Parathyroid adenoma (tissue), 2 donors: Measurements from ENCODE around the gene RNF212B.
"Not testable (repeated sequence)": the region's sequence is repeated elsewhere in the genome, so short reads cannot be mapped to it uniquely, and the experiment has no call there.

Source experiments
- H2AFZ ChIP-seq: fragments of 300-600 bp; sonication (generic); one replicate; pipeline ENCODE4 v1.7.0; 2017; ENCODE audit warnings: antibody characterized with exemption, mild to moderate bottlenecking
- H3K27ac ChIP-seq: fragments of 300-600 bp; sonication (generic); one replicate; pipeline ENCODE4 v1.7.0; 2017
- H3K27me3 ChIP-seq: fragments of 300-600 bp; sonication (generic); one replicate; pipeline ENCODE4 v1.7.0; 2017; ENCODE audit warnings: low read length; ENCODE audit not compliant: control insufficient read depth, insufficient read depth
- H3K36me3 ChIP-seq: fragments of 300-600 bp; sonication (generic); one replicate; pipeline ENCODE4 v1.7.0; 2017; ENCODE audit warnings: low read length; ENCODE audit not compliant: control insufficient read depth, insufficient read depth
- H3K4me1 ChIP-seq: fragments of 300-600 bp; sonication (generic); one replicate; pipeline ENCODE4 v1.7.0; 2017; ENCODE audit warnings: control low read depth
- H3K4me2 ChIP-seq: fragments of 300-600 bp; sonication (generic); one replicate; pipeline ENCODE4 v1.7.0; 2017; ENCODE audit warnings: low read length
- H3K4me3 ChIP-seq: fragments of 300-600 bp; sonication (generic); one replicate; pipeline ENCODE4 v1.7.0; 2017; ENCODE audit warnings: low read depth, low read length
- H3K79me2 ChIP-seq: fragments of 300-600 bp; sonication (generic); one replicate; pipeline ENCODE4 v1.7.0; 2017; ENCODE audit warnings: control low read depth
- H3K9ac ChIP-seq: fragments of 300-600 bp; sonication (generic); one replicate; pipeline ENCODE4 v1.7.0; 2017; ENCODE audit warnings: mild to moderate bottlenecking
- H3K9me3 ChIP-seq: fragments of 300-600 bp; sonication (generic); one replicate; pipeline ENCODE4 v1.7.0; 2017; ENCODE audit warnings: low read length; ENCODE audit not compliant: control insufficient read depth
- TF ChIP-seq, protein P1 (sequence below): fragments of 300-600 bp; sonication (generic); IDR thresholded peaks from one replicate; pipeline ENCODE4 v1.7.0; 2017; ENCODE audit warnings: antibody characterized with exemption, mild to moderate bottlenecking
- donor health status: primary hyperparathyroidism.

RNF212B gene

DNA sequence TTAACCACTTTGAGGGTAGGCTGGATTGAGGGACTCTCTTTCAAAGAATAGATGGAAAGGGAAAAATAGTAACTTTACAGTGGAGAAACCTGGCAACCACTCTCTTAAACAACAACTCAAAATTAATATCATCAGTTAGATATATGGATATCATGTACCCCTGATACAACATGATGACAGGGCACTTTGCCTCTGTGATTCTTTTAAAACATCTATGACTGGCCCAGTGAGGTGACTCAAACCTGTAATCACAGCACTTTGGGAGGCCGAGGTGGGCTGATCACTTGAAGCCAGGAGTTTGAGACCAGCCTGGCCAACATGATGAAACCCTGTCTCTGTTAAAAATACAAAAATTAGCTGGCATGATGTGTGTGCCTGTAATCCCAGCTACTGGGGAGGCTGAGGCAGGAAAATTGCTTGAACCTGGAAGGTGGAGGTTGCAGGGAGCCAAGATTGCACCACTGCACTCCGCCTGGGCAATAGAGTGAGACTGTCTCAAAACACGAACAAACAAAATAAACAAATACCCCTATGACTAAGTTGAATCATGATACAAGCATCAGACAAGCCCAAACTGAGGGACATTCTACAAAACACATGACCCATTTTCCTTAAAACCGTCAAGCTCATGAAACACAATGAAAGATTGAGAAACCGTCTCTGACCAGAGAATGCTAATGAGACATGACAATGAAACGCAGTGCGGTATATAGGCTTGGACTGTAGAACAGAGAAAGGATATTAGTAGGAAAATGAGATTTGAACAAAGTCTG lies 27.9 kb upstream of the RNF212B start:
- TF ChIP-seq, protein P1, sequence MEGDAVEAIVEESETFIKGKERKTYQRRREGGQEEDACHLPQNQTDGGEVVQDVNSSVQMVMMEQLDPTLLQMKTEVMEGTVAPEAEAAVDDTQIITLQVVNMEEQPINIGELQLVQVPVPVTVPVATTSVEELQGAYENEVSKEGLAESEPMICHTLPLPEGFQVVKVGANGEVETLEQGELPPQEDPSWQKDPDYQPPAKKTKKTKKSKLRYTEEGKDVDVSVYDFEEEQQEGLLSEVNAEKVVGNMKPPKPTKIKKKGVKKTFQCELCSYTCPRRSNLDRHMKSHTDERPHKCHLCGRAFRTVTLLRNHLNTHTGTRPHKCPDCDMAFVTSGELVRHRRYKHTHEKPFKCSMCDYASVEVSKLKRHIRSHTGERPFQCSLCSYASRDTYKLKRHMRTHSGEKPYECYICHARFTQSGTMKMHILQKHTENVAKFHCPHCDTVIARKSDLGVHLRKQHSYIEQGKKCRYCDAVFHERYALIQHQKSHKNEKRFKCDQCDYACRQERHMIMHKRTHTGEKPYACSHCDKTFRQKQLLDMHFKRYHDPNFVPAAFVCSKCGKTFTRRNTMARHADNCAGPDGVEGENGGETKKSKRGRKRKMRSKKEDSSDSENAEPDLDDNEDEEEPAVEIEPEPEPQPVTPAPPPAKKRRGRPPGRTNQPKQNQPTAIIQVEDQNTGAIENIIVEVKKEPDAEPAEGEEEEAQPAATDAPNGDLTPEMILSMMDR: no peak
- no peaks in the 10 kb centered on the region for H3K4me1 ChIP-seq

DNA sequence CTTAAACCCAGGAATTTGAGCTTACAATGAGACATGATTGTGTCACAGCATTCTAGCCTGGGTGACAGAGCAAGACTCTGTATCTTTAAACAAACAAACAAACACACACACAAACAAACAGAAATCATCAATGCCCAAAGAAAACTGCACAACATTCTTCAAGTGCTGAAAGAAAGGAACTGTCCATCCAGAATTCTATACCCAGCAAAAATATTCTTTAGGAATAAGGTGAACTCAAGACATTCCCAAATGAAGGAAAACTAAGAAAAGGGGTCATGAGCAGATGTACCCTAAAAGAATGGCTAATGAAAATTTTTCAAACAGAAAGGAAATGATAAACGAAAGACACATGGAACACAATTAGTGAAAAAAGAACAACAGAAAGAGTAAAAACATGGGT lies 22.3 kb upstream of the RNF212B start:
- no peaks in the 10 kb centered on the region for H3K36me3 ChIP-seq
- H3K79me2 ChIP-seq: no peaks in the 10 kb centered on the region
- no peak overlapping the region for H2AFZ ChIP-seq
- no peak overlapping the region for H3K4me2 ChIP-seq
- no peaks in the 10 kb centered on the region for H3K4me1 ChIP-seq
- TF ChIP-seq, protein P1: no peak
- no peak overlapping the region for H3K27ac ChIP-seq
- no peak overlapping the region for H3K9ac ChIP-seq
- H3K4me3 ChIP-seq: no peak overlapping the region
- no peaks in the 10 kb centered on the region for H3K27me3 ChIP-seq
- H3K9me3 ChIP-seq: no peaks in the 10 kb centered on the region

More for the DNA sequence above, 27.9 kb upstream of the RNF212B start:
- Histone ChIP-seq H3K36me3 (no peaks in the 10 kb centered on the region), H3K27me3 (no peaks in the 10 kb centered on the region), H3K4me3 (no peak overlapping the region), H3K27ac (no peak overlapping the region), H3K9me3 (no peaks in the 10 kb centered on the region), H3K4me2 (no peak overlapping the region), H2AFZ (no peak overlapping the region), H3K79me2 (no peaks in the 10 kb centered on the region), H3K9ac (no peak overlapping the region)

GRCh38 chr14:23217032-23218020 lies 20.4 kb upstream of the RNF212B start:
- H3K4me1 ChIP-seq: no peaks in the 10 kb centered on the region
- H3K4me3 ChIP-seq: no peak overlapping the region
- H2AFZ ChIP-seq: no peak overlapping the region
- H3K4me2 ChIP-seq: no peak overlapping the region
- no peaks in the 10 kb centered on the region for H3K9me3 ChIP-seq
- H3K36me3 ChIP-seq: no peaks in the 10 kb centered on the region
- no peaks in the 10 kb centered on the region for H3K27me3 ChIP-seq
- TF ChIP-seq, protein P1: no peak
- no peak overlapping the region for H3K9ac ChIP-seq
- H3K27ac ChIP-seq: no peak overlapping the region
- no peaks in the 10 kb centered on the region for H3K79me2 ChIP-seq

GRCh38 chr14:23219075-23219474 lies 18.7 kb upstream of the RNF212B start:
- Histone ChIP-seq H3K4me3 (no peak overlapping the region), H3K36me3 (no peaks in the 10 kb centered on the region)

DNA sequence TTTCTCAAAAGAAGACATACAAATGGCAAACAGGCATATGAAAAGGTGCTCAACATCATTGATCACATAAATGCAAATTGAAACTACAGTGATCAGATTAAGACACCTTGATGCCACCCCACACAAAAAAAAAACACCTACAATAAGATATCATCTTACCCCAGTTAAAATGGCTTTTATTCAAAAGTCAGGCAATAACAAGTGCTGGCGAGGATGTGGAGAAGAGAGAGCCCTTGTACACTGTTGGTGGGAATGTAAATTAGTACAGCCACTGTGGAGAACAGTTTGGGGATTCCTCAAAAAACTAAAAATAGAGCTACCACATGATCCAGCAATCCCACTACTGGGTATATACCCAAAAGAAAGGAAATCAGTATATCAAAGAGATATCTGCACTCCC lies 12.8 kb upstream of the RNF212B start:
- not testable (repeated sequence) for H3K4me2 ChIP-seq, H3K4me1 ChIP-seq, H3K27me3 ChIP-seq, H3K36me3 ChIP-seq, H3K9me3 ChIP-seq, H3K27ac ChIP-seq, H3K9ac ChIP-seq, H3K4me3 ChIP-seq, H2AFZ ChIP-seq, H3K79me2 ChIP-seq

More at GRCh38 chr14:23219075-23219474, 18.7 kb upstream of the RNF212B start:
- TF ChIP-seq, protein P1: no peak
- no peak overlapping the region for H3K27ac ChIP-seq
- no peak overlapping the region for H2AFZ ChIP-seq
- H3K27me3 ChIP-seq: no peaks in the 10 kb centered on the region
- H3K4me1 ChIP-seq: no peaks in the 10 kb centered on the region
- no peak overlapping the region for H3K4me2 ChIP-seq
- H3K79me2 ChIP-seq: no peaks in the 10 kb centered on the region
- no peaks in the 10 kb centered on the region for H3K9me3 ChIP-seq
- H3K9ac ChIP-seq: no peak overlapping the region
